Activated CD8-positive, alpha-beta memory T cell treated with anti-CD3 and anti-CD28 coated beads for 1 hour (primary cell): Measurements from ENCODE around the gene USP37.

Experiments used
- DNase-seq, 2 donors: peaks; one replicate each; pipeline ENCODE4 v3.0.0-alpha.2; 2020; ENCODE audit warnings: low read depth in 1 of 2; ENCODE audit errors: extremely low read depth in 1 of 2

Gene USP37

DNA sequence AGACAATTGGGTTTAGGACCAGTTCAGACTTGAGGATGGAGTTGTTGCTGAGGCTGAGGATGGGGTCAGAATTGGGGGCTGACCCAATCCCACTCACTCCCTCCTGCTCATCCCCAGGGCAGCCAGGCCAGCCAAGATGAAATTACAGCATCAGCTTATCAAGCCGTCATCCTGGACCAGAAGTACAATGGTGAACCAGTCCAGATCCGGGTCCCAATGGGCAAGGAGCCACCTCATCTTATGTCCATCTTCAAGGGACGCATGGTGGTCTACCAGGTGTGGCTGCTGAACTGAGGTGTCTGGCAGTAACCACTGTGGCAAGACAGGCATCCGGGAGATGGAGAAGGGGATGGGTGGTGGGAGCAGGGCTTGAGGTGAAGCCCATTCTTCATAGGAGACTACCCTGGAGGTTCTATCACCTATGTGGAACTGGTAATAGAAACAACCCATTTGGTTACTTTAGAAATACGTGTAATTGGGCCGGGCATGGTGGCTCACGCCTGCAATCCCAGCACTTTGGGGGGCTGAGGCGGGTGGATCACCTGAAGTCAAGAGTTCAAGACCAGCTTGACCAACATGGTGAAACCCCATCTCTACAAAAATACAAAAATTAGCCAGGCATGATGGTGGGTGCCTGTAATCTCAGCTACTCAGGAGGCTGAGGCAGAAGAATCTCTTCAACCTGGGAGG lies 135.3 kb downstream of the USP37 start:
- DNase-seq: no peak

DNA sequence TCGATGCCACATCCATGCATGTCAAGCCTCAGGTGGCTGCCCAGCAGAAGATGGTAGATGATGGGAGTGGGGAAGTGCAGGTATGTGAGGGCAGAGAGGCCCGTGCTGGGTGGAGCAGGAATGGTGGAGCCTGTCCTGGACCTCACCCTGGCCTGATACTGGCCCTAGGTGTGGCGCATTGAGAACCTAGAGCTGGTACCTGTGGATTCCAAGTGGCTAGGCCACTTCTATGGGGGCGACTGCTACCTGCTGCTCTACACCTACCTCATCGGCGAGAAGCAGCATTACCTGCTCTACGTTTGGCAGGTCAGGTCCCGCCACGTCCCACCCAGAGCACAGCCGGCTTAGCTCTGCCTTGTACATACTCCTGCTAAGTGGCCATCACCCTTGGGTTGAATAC lies 136.3 kb downstream of the USP37 start:
- no peak for DNase-seq

DNA sequence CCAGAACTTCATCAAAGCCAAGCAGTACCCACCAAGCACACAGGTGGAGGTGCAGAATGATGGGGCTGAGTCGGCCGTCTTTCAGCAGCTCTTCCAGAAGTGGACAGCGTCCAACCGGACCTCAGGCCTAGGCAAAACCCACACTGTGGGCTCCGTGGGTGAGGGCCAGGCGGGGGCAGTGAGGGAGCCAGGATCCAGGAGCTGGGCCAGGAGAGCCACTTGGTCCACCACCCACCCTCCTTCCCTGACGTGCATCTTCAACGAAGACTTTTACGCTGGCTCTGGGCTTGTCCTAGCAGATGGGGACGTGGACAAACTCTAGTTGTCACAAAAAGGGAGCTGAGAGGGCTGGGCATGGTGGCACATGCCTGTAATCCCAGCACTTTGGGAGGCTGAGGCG lies 137.4 kb downstream of the USP37 start:
- no peak for DNase-seq

DNA sequence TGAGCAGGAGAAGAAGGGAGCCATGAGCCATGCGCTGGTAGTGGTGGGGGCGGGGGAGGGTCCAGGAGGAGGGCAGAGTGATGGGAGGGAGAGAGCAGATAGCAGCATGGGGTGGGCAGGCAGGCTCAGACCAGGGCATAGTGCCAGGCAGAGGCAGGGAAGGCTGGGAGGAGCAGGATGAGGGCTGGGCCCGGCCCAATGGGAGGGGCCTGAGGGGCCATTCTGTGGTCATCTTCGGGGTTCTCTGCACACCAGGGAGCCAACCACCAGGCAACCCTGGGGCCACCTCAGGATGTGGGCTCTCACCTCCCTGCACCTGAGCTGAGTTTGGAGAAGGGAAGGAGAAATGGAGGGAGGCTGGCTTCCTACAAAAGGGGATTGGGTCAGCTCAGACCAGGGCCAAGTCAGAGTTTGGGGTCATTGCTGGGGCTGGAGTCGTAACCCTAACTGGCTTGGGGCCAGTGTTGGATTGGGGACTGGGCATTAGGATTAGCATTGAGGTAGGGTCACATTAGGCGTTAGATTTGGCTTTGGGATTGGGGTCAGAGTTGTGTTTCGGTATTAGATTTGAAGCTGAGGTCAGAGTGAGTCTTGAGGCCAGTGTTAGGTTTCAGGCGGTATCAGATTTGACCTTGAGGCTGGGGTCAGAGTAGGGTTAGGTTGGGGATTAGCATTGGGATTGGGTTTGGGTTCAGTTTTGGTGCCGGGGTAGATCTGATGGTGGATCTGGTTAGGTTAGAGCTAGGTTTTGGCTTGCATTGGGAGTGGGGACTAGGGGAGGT lies 138.0 kb downstream of the USP37 start:
- DNase-seq: no peak

DNA sequence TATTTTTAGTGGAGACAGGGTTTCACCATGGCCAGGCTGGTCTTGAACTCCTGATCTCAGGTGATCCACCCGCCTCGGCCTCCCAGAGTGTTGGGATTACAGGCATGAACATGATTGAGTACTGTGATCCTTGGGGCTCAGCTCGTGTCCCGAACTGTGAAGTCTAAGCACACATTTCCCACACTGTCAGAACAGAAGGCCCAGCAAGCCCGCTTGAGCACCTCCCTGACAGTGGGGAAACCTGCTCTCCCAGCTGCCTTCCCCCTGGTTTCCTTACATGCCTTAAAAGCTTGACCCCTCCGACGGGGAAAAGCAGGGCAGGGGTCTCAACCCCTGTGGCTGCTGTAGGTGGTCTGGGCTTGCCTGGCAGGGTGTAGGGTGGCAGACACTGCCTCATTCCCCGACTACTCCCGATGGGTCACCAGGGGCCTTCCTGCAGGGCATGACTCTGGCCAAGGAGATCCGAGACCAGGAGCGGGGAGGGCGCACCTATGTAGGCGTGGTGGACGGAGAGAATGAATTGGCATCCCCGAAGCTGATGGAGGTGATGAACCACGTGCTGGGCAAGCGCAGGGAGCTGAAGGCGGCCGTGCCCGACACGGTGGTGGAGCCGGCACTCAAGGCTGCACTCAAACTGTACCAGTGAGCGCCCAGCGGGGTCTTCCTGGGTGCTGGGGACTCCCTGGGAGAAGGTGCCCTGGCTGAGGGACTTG lies 139.1 kb downstream of the USP37 start:
- no peak for DNase-seq

DNA sequence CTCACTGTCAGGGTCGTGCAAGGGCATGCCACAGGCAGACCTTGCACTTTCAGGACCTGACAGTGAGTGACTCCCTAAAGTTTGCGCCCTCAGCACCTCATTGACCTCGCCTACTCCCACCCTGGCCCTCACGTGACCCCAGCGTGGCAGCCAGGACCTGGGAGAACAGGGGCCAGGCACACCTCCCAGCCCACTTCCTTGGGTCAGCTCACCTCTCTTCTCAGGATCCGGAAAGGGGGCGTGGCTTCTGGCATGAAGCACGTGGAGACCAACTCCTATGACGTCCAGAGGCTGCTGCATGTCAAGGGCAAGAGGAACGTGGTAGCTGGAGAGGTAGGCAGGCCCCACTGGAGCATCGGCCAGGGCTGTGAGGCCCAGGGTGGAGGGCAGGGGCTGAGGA lies 140.4 kb downstream of the USP37 start:
- no peak for DNase-seq

DNA sequence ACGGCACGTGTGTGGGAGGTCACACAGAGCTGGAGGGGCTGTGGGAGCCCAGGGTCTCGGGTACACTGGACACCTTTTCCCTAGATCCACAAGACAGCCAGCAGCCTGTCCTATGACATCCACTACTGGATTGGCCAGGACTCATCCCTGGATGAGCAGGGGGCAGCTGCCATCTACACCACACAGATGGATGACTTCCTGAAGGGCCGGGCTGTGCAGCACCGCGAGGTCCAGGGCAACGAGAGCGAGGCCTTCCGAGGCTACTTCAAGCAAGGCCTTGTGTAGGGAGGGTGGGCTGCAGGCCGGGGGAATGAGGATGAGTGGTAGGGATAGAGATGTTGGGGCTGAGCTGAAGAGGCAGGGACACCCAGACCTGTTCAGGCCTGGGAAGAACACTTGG lies 142.6 kb downstream of the USP37 start:
- DNase-seq: no peak

DNA sequence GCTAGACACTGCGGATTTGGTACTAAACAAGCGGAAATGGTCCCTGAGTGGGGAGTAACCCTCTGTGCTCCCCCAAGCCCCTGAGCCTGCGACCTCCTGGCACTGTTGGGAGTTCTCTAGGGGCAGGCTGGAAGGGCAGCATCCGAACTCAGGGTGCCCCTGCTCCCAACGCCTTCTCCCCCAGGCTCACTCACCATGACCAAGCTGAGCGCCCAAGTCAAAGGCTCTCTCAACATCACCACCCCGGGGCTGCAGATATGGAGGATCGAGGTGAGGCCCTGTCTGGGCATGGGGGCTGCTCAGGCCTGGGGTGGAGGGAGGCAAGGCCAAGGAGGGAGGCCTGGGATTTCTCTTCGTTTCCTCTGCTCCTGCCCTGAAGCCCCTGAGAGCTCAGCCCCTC lies 144.6 kb downstream of the USP37 start:
- no peak for DNase-seq

DNA sequence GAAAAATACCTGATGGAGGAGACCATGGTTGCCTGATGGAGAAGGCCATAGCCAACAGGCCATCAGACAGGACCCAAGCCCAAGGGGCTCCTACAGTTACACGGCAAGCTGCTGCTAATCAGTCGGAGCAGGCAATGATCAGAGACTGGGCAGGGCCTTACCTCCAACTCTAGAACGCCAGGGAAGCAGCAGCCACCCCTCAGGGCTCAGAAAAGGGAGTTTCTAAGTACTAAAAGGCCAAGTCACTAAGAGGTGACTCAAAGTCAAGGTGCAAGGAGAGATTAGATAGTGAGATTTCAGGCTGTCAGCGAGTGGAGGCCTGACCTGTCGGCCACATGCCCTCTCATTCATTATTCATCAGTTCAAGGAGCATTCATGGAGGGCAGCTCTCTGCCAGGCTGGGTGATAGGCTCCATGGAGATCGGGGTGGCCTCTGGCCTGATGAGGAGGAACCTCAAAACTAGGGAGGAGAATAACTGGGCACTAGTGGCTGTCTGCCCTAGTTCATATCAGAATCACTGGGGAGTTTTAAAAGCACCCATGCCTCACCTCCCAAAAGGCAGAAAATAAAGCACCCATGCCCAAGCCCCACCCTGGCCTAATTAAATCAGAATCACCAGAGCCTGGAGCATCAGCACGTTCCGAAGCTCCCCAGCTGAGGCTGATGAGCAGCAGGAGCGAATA lies 145.6 kb downstream of the USP37 start:
- no peak for DNase-seq

DNA sequence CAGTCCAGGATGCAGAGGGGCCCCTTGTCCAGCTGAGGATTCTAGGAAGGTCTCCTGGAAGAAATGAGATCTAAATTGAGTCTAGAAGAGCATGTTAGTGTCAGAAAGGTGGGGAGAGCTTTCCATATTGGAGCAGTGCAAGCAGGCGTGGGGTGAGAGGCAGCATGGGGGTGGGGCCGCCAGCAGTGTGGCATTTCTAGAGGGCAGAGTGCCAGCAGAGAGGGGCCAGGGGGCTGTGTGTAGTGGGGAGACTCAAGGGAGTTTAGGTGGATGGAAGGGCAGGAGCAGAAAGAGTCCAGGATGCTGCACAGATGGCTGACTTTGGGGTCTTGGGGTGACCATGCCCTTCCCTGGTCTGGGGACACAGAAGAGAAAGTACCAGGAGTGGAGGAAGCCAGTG lies 147.1 kb downstream of the USP37 start:
- DNase-seq: no peak

DNA sequence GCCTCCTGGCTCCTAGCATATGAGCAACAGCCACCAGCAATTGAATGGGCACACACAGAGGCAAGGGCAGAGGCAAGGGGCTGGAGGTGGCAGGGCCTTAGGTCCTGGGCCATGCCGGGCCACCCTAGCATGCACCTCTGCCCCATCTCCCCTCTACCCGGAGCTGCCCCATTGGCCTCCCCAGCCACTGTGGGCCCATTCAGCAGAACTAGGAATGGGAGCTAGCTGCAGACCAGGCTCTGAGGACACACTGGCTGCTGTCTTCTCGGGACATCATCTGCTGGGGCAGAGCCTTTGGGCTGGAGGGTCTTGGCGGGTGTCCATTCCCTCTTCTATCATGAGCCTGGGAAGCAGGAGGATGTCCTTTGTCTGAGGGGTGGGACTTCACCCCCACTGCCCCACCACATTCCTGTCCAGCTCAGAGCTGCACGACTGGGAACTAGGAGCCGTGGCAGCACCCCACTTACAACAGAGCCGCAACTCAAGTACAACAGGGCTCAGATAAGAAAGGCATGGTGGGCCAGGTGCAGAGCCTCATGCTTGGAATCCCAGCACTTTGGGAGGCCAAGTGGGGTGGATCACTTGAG lies 148.4 kb downstream of the USP37 start:
- no peak for DNase-seq

DNA sequence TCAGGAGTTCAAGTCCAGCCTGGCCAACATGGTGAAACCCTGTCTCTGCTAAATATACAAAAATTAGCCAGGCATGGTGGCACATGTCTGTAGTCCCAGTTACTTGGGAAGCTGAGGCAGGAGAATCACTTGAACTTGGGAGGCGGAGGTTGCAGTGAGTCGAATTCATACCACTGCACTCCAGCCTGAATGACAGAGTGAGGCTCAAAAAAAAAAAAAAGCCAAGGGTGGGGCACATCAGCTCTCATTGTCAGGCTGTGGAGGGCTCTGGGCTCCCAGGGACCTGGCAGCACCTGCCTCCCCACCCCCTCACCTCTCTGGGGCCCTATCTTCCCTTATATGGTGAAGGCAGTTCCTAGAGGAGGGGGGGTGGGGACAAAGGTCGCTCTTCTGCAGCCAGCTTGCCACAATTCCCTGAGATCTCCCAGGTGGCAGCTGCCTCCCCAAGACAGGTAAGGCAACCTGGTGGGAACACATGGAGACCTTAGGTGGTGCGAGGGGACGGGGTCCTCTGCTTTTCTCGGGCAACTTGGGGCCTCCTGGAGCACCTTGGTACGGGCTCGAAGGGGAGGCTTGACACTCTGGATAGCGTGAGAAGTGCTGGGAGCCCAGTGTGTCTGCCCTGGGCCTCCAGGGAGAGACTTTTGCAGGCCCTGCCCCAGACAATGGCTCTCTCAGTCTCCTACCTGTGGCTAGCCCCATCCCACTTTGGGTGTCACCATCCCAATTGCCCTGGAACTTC lies 149.3 kb downstream of the USP37 start, which contains the start of gene VIL1:
Gene VIL1, plus strand, starts transcription at position 407 of the 742 bp plus-strand sequence. CDS start 4,656 bp downstream, outside the sequence.
- no peak for DNase-seq

DNA sequence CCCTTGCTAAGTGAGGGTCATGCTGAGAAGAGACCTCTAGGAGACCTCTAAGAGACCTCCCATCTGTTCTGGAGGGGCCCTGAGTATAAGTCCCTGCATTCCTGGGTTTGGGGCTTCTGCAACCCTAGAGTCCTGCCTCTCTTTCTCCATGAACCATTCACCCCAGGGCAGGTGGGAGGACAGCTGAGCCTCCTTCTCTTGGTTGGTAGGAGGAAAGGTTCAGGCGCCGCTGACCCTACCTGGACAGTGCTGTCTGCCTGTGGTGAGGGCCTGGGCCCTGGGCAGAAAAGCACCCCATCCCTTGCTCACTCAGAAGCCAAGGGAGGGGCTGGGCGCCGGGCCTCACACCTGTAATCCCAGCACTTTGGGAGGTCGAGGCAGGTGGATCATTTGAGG lies 149.8 kb downstream of the USP37 start:
- DNase-seq: no peak

DNA sequence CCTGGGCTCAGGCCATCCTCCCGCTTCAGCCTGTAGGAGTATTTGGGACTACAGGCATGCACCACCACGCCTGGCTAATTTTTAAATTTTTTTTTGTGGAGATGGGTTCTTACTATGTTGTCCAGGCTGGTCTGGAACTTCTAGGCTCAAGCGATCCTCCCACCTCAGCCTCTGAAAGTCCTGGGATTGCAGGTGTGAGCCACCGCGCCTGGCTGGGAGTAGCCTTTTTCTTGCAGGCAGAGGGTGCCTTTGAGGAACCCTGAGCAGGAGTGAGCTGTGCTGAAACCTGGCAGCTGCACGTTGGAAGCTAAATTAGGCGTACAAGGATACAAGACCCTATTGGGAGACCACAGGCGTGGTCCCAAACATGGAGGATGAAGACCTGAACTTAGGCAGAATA lies 160.4 kb downstream of the USP37 start:
- DNase-seq: no peak

DNA sequence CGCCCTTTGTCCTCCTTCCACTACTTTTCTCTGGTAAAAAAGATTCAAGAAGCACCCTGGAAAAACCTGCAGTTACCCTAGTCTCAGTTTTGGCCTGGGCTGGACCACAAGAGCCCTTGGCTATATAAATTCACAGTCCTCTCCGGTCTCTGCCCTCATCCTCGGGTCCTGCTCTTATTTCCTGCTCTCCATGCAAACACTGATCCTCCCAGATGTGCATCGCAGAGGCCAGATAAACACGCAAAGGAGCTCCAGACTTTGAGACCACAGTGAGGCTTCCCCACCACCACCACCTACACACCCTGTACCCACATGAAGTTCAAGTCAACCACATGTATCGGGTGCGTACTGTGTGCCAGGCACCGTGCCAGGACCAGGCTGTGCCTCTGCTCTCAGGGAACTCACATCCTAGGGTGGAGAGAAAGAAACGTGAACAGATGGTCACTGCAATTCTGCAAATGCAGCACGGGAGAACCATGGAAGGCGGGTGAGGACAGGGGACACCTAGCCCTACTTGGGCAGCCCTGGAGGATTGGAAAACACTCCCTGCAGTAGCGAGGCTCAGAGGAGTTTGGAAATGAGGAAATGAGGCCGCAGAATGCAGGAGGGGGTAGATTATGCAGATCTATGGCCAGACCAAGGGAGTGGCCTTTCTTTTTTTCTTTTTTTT lies 161.1 kb downstream of the USP37 start:
- DNase-seq: peak in 1 of 2 donors; percentile 39

DNA sequence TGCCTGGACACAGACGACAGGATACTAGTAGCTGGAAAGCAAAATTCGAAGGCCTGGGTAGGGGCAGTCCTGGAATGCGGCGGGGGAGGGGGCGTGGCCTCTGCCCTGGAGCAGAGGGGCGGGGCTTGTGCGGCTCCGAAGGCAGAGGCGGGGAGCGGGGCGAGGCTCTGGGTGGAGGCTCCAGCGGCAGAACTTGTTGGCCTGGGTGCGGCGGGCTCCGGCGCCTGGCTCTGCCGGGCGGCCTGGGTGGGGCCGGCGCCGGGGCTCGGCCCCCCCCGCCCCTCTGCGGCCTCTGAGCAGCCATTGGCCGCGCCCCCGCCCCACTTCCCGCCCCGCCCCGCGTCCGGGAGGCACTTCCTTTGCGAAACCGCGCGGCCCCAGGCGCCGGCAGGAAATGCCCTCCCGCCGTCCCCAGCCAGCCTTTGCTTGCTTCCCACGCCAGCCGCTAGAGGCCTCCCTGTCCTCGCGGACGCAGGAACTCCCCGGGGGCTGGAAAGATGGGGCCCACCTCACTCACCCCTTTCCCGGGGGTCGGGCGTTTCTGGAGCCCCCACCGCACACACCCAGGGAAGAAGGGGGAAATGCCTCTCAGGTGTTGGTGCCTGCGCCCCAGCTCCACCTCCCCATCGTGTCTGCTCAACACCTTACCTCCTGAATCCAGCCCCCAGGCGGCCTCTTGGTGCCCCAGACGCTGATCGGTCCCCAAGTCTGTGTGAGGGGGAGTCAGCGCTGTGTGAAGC lies 161.8 kb downstream of the USP37 start:
- peak; percentile 77 to 91 for DNase-seq

DNA sequence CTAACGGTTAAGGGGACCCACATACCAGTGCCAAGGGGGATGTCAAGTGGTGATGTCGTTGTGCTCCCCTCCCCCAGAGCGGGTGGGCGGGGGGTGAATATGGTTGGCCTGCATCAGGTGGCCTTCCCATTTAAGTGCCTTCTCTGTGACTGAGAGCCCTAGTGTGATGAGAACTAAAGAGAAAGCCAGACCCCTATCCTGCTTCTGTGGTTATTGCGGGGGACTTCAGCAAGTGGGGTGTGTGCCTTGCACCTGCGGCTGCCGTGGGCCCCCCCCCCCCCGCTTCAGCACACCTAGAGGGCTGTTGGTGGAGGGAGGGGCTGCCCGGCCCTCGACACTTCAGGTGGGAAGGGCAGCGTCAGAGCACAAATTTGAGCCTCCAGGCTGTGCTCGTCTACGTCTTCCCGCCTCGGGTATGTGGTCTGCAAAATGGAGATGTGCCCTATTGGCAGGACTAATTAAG lies 162.4 kb downstream of the USP37 start:
- DNase-seq: no peak

DNA sequence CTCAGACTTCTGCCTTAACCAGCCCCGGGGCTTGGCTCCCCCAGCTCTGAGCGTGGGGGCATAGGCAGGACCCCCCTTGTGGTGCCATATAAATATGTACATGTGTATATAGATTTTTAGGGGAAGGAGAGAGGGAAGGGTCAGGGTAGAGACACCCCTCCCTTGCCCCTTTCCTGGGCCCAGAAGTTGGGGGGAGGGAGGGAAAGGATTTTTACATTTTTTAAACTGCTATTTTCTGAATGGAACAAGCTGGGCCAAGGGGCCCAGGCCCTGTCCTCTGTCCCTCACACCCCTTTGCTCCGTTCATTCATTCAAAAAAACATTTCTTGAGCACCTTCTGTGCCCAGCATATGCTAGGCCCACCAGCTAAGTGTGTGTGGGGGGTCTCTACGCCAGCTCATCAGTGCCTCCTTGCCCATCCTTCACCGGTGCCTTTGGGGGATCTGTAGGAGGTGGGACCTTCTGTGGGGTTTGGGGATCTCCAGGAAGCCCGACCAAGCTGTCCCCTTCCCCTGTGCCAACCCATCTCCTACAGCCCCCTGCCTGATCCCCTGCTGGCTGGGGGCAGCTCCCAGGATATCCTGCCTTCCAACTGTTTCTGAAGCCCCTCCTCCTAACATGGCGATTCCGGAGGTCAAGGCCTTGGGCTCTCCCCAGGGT lies 162.9 kb downstream of the USP37 start:
- no peak for DNase-seq
